Measurements from ENCODE around the gene EGR4. TPM values are rescaled to one million over a fixed set of nuclear protein-coding genes. Genes with fewer than 3 reads are reported as not detected.

The EGR4 gene
- under 1 TPM in 1 of 10 donors, not detected in 9; 0.07 TPM for polyA plus RNA-seq (ENCODE audit: insufficient read length in 10 of 10)
- long read RNA-seq, donor 1, result 0 reads
- long read RNA-seq, donor 2, result 0 reads
- long read RNA-seq, donor 3, result 0 reads
- long read RNA-seq, donor 4, result 0 reads
- long read RNA-seq, donor 5, result 0 reads
- long read RNA-seq, donor 6, result 0 reads
- long read RNA-seq, donor 7, result 0 reads
- long read RNA-seq, donor 8, result 0 reads
- long read RNA-seq, donor 9, result 0 reads

GRCh38 chr2:73293534-73294171, at the start of gene EGR4:
EGR4 (minus strand) TSS chr2:73293548; CDS start chr2:73293317, 231 bp downstream.
- peak in 2 of 3 donors; percentile 29 to 39 for DNase-seq

- DNase-seq, result no peak
Measured at GRCh38 chr2:73341039-73341438, 47.7 kb upstream of the EGR4 start.

- DNase-seq, result no peak
Measured at GRCh38 chr2:73339201-73339600, 45.9 kb upstream of the EGR4 start.

GRCh38 chr2:73337828-73338227, 44.5 kb upstream of the EGR4 start:
- DNase-seq, result no peak

GRCh38 chr2:73334620-73335019, 41.3 kb upstream of the EGR4 start:
- no peak for DNase-seq

GRCh38 chr2:73334045-73334444, 40.7 kb upstream of the EGR4 start:
- DNase-seq, result no peak

- DNase-seq, result no peak
Measured at GRCh38 chr2:73333564-73333963, 40.2 kb upstream of the EGR4 start.

- DNase-seq, result no peak
Measured at GRCh38 chr2:73324126-73324725, 30.9 kb upstream of the EGR4 start.

- no peak for DNase-seq
Measured at GRCh38 chr2:73323551-73323950, 30.2 kb upstream of the EGR4 start.

- DNase-seq, result no peak
Measured at GRCh38 chr2:73314441-73314840, 21.1 kb upstream of the EGR4 start.

- DNase-seq, result no peak
Measured at GRCh38 chr2:73307720-73308119, 14.4 kb upstream of the EGR4 start.

GRCh38 chr2:73301636-73302035, 8.3 kb upstream of the EGR4 start:
- no peak for DNase-seq

GRCh38 chr2:73300926-73301325, 7.6 kb upstream of the EGR4 start:
- DNase-seq, result no peak

- DNase-seq, result no peak
Measured at GRCh38 chr2:73297586-73297985, 4.2 kb upstream of the EGR4 start.

GRCh38 chr2:73297151-73297559, 3.8 kb upstream of the EGR4 start:
- DNase-seq, result no peak

- DNase-seq, result no peak
Measured at GRCh38 chr2:73295751-73296400, 2.5 kb upstream of the EGR4 start.

- no peak for DNase-seq
Measured at GRCh38 chr2:73294239-73294638, 891 bp upstream of the EGR4 start.

GRCh38 chr2:73292906-73293533, 328 bp downstream of the EGR4 start:
- no peak for DNase-seq

- no peak for DNase-seq
Measured at GRCh38 chr2:73292316-73292905, 937 bp downstream of the EGR4 start.

- DNase-seq, result peak in 1 of 3 donors; percentile 22
Measured at GRCh38 chr2:73291461-73292315, 1.7 kb downstream of the EGR4 start.

- peak; percentile 32 to 89 (median 73) for DNase-seq
Measured at GRCh38 chr2:73291093-73291460, 2.3 kb downstream of the EGR4 start.
